ENCODE results near the gene PSMC2.

Gene PSMC2

GRCh38 chr7:103382032-103382402 lies 34.6 kb downstream of the PSMC2 start:
- Histone ChIP-seq H3K9me3 (ENCODE audit: insufficient read depth, low read depth, low read length) (no peaks in the 10 kb centered on the region), H3K4me3 (ENCODE audit: low read length, poor library complexity, severe bottlenecking) (no peak overlapping the region), H3K36me3 (ENCODE audit: insufficient read depth, low read length) (no peaks in the 10 kb centered on the region), H3K79me2 (ENCODE audit: insufficient read depth, low read length) (no peaks in the 10 kb centered on the region), H4K20me1 (ENCODE audit: insufficient read depth, low read length, poor library complexity, severe bottlenecking) (no peaks in the 10 kb centered on the region), H2AFZ (ENCODE audit: low read length) (no peak overlapping the region), H3K4me1 (ENCODE audit: insufficient read depth, low read length, poor library complexity, severe bottlenecking) (no peaks in the 10 kb centered on the region), H3K9ac (ENCODE audit: low read depth, low read length, poor library complexity, severe bottlenecking) (no peak overlapping the region), H3K27me3 (ENCODE audit: insufficient read depth, low read length, poor library complexity, severe bottlenecking) (no peaks in the 10 kb centered on the region), H3F3A (ENCODE audit: low read depth) (no peaks in the 10 kb centered on the region), H3K4me2 (ENCODE audit: low read depth, low read length, poor library complexity, severe bottlenecking) (no peak overlapping the region), H3K9me2 (replicated peaks; ENCODE audit: low read depth, low read length) (no peaks in the 10 kb centered on the region)
- no peak for TF ChIP-seq CTCF (conservative IDR thresholded peaks at IDR 0.05; ENCODE audit: low read length)
- TF ChIP-seq EZH2phosphoT487 (IDR thresholded peaks at IDR 0.05; ENCODE audit: borderline replicate concordance): no peak

GRCh38 chr7:103387242-103387641 lies 39.8 kb downstream of the PSMC2 start:
- no peaks in the 10 kb centered on the region for H3K27me3 ChIP-seq (ENCODE audit: insufficient read depth, low read length, poor library complexity, severe bottlenecking)
- H4K20me1 ChIP-seq (ENCODE audit: insufficient read depth, low read length, poor library complexity, severe bottlenecking): no peaks in the 10 kb centered on the region
- H3K9me2 ChIP-seq (replicated peaks; ENCODE audit: low read depth, low read length): no peaks in the 10 kb centered on the region
- no peaks in the 10 kb centered on the region for H3K4me1 ChIP-seq (ENCODE audit: insufficient read depth, low read length, poor library complexity, severe bottlenecking)
- H3K4me2 ChIP-seq (ENCODE audit: low read depth, low read length, poor library complexity, severe bottlenecking): no peak overlapping the region
- H3K36me3 ChIP-seq (ENCODE audit: insufficient read depth, low read length): no peaks in the 10 kb centered on the region
- no peak overlapping the region for H3K9ac ChIP-seq (ENCODE audit: low read depth, low read length, poor library complexity, severe bottlenecking)
- no peaks in the 10 kb centered on the region for H3F3A ChIP-seq (ENCODE audit: low read depth)
- TF ChIP-seq CTCF (conservative IDR thresholded peaks at IDR 0.05; ENCODE audit: low read length) (no peak), EZH2phosphoT487 (IDR thresholded peaks at IDR 0.05; ENCODE audit: borderline replicate concordance) (no peak)
- H3K4me3 ChIP-seq (ENCODE audit: low read length, poor library complexity, severe bottlenecking): no peak overlapping the region
- no peaks in the 10 kb centered on the region for H3K9me3 ChIP-seq (ENCODE audit: insufficient read depth, low read depth, low read length)
- no peaks in the 10 kb centered on the region for H3K79me2 ChIP-seq (ENCODE audit: insufficient read depth, low read length)
- no peak overlapping the region for H2AFZ ChIP-seq (ENCODE audit: low read length)

- no peak overlapping the region for H3K9ac ChIP-seq (ENCODE audit: low read depth, low read length, poor library complexity, severe bottlenecking)
- no peaks in the 10 kb centered on the region for H3K27me3 ChIP-seq (ENCODE audit: insufficient read depth, low read length, poor library complexity, severe bottlenecking)
- H3K79me2 ChIP-seq (ENCODE audit: insufficient read depth, low read length): no peaks in the 10 kb centered on the region
- H3F3A ChIP-seq (ENCODE audit: low read depth): no peaks in the 10 kb centered on the region
- no peaks in the 10 kb centered on the region for H4K20me1 ChIP-seq (ENCODE audit: insufficient read depth, low read length, poor library complexity, severe bottlenecking)
- H3K36me3 ChIP-seq (ENCODE audit: insufficient read depth, low read length): no peaks in the 10 kb centered on the region
- no peaks in the 10 kb centered on the region for H3K9me2 ChIP-seq (replicated peaks; ENCODE audit: low read depth, low read length)
- H3K9me3 ChIP-seq (ENCODE audit: insufficient read depth, low read depth, low read length): no peaks in the 10 kb centered on the region
- H3K4me3 ChIP-seq (ENCODE audit: low read length, poor library complexity, severe bottlenecking): no peak overlapping the region
- no peaks in the 10 kb centered on the region for H3K4me1 ChIP-seq (ENCODE audit: insufficient read depth, low read length, poor library complexity, severe bottlenecking)
- H3K4me2 ChIP-seq (ENCODE audit: low read depth, low read length, poor library complexity, severe bottlenecking): no peak overlapping the region
- TF ChIP-seq EZH2phosphoT487 (IDR thresholded peaks at IDR 0.05; ENCODE audit: borderline replicate concordance) (no peak), CTCF (conservative IDR thresholded peaks at IDR 0.05; ENCODE audit: low read length) (no peak)
- no peak overlapping the region for H2AFZ ChIP-seq (ENCODE audit: low read length)
Measured at GRCh38 chr7:103388469-103389140, 41.2 kb downstream of the PSMC2 start.
